ENCODE results near the gene HEXD.

GRCh38 chr17:82374626-82375331, 43.4 kb upstream of the HEXD start:
- TF ChIP-seq CTCF (IDR thresholded peaks at IDR 0.05; ENCODE audit: low read length) (no peak), EZH2 (optimal IDR thresholded peaks at IDR 0.05; ENCODE audit: low read depth, low read length) (no peak)
